Testis (tissue), 2 donors: ENCODE measurements around the gene APC2.
A peak's percentile ranks its signal among the peaks of the same experiment; 100 is the strongest.

Experiments used
- CTCF ChIP-seq, 3 experiments: fragments of 450-650 bp in 2 of 3; fragments of 200-600 bp in 1 of 3; sonication (generic) in 1 of 3; IDR thresholded peaks; one replicate each; pipeline ENCODE4 v1.5.1; 2016 to 2019; ENCODE audit warnings: antibody characterized with exemption in 3 of 3, mild to moderate bottlenecking in 2 of 3, moderate library complexity in 1 of 3
- POLR2A ChIP-seq: fragments of 450-650 bp; IDR thresholded peaks from one replicate; pipeline ENCODE4 v1.6.1; 2017; ENCODE audit warnings: antibody characterized with exemption, mild to moderate bottlenecking, moderate library complexity

GRCh38 chr19:1491114-1491848 lies 41.4 kb downstream of the APC2 start, which contains the start of gene REEP6:
- TF ChIP-seq POLR2A (no peak), CTCF (IDR thresholded peaks at IDR 0.05) (peak in 1 of 3 experiments; percentile 0)
